ENCODE results near the gene CSTB. TPM values are rescaled to one million over a fixed set of nuclear protein-coding genes. Genes with fewer than 3 reads are reported as not detected.

CSTB gene
- total RNA-seq, 1 experiment from 2014 or later = 55.9 TPM

DNA sequence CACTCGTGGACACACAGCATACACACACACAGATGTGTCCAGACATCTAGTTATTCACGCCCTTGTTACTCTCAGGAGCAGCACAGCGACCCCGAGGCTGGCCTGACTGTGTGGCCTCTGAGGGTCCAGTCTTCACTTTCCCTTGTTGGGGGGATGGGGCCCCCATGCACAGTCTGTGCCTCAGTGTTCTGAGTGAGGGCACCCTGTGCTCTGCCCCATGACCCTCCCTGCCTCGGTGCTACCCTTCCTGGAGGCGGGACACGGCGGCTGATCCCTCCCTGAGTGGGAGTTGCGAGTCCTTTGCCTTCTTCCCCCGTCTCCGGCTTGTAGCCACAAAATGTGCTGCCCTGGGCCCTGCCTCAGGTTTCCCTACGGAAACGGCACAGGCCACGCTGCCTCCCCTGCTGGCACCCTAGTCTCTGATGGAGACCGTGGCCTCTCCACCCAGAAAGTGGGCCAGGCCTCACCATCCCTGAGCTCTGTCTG is 8.6 kb downstream of the CSTB start:
- POLR2A ChIA-PET (ENCODE audit: low non-redundant PET) = no interaction called here
- CTCF ChIA-PET = no interaction called here
- no peak for DNase-seq (ENCODE audit: low spot score)
- peaks cover 17% of the 10 kb centered on the region for H3K4me1 ChIP-seq (ENCODE audit: insufficient read depth, low read length, poor library complexity, severe bottlenecking)
- BruUV-seq (replicated peaks) = no TSS peak
- no peaks in the 10 kb centered on the region for H3K27me3 ChIP-seq (replicated peaks; ENCODE audit: insufficient read depth, low read depth, low read length, poor library complexity)
- peaks cover 6% of the 10 kb centered on the region for H3K36me3 ChIP-seq (ENCODE audit: insufficient read depth, low read length, poor library complexity, severe bottlenecking)
- H3K9me3 ChIP-seq (ENCODE audit: low read depth, low read length, poor library complexity, severe bottlenecking) = no peaks in the 10 kb centered on the region
- H3K4me3 ChIP-seq (ENCODE audit: low read depth, low read length, poor library complexity, severe bottlenecking) = no peak overlapping the region
- intact Hi-C loops (cut with micrococcal nuclease; ENCODE audit: unreplicated experiment) = no loop called here
- H3K27ac ChIP-seq (ENCODE audit: low read depth, low read length, poor library complexity, severe bottlenecking) = peak overlapping the region; percentile 53
- no peak for TF ChIP-seq EZH2 (IDR thresholded peaks at IDR 0.05; ENCODE audit: borderline replicate concordance, low read depth, low read length, poor library complexity, severe bottlenecking)
- TF ChIP-seq, protein P1, sequence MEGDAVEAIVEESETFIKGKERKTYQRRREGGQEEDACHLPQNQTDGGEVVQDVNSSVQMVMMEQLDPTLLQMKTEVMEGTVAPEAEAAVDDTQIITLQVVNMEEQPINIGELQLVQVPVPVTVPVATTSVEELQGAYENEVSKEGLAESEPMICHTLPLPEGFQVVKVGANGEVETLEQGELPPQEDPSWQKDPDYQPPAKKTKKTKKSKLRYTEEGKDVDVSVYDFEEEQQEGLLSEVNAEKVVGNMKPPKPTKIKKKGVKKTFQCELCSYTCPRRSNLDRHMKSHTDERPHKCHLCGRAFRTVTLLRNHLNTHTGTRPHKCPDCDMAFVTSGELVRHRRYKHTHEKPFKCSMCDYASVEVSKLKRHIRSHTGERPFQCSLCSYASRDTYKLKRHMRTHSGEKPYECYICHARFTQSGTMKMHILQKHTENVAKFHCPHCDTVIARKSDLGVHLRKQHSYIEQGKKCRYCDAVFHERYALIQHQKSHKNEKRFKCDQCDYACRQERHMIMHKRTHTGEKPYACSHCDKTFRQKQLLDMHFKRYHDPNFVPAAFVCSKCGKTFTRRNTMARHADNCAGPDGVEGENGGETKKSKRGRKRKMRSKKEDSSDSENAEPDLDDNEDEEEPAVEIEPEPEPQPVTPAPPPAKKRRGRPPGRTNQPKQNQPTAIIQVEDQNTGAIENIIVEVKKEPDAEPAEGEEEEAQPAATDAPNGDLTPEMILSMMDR (conservative IDR thresholded peaks at IDR 0.05; ENCODE audit: low read depth, low read length) = no peak

DNA sequence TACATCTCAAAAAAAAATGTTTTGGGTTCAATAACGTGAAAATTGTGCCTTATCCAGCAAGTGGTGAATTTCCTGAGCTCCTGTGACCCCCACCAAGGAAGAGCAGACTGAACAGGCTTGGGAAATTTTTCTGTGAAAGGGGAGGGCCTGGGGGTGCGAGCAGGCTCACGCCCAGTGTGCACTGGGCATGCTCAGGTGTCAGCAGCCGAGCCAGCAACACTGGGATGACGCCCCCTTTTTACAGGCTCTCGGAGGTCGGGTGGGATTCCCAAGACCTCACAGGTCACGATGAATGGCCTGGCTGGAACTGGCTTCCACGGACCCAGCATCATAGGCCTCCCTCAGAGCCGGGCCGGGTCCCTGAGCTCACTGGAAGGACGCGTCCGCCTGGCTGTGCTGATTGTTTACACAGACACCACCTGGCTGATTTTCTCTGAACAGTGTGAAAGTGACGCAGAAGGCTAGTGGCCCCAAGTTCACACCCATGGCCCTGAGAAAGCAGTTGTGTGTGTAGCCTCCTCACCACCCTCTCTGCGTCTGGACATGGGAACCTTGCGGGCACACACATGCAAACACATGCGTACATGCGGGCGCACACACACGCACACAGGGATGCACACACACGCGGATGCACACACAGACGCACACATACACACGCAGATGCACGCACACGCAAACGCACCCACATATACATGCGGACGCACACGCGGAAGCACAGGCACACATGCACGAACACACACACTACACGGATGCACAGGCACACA is 9.2 kb downstream of the CSTB start:
- Histone ChIP-seq H3K27ac (ENCODE audit: low read depth, low read length, poor library complexity, severe bottlenecking) (no peak overlapping the region), H3K36me3 (ENCODE audit: insufficient read depth, low read length, poor library complexity, severe bottlenecking) (peaks cover 3% of the 10 kb centered on the region), H3K27me3 (replicated peaks; ENCODE audit: insufficient read depth, low read depth, low read length, poor library complexity) (no peaks in the 10 kb centered on the region), H3K4me1 (ENCODE audit: insufficient read depth, low read length, poor library complexity, severe bottlenecking) (peaks cover 11% of the 10 kb centered on the region), H3K4me3 (ENCODE audit: low read depth, low read length, poor library complexity, severe bottlenecking) (no peak overlapping the region), H3K9me3 (ENCODE audit: low read depth, low read length, poor library complexity, severe bottlenecking) (no peaks in the 10 kb centered on the region)
- POLR2A ChIA-PET (ENCODE audit: low non-redundant PET) = no interaction called here
- intact Hi-C loops (cut with micrococcal nuclease; ENCODE audit: unreplicated experiment) = no loop called here
- DNase-seq (ENCODE audit: low spot score) = no peak
- no TSS peak for BruUV-seq (replicated peaks)
- CTCF ChIA-PET = interaction anchor here (0.6 kb wide), 1 partner anchor 38 kb away, joined by 4 read pairs; no protein-coding TSS in a partner anchor
- no peak for TF ChIP-seq EZH2 (IDR thresholded peaks at IDR 0.05; ENCODE audit: borderline replicate concordance, low read depth, low read length, poor library complexity, severe bottlenecking)
- TF ChIP-seq, protein P1 (conservative IDR thresholded peaks at IDR 0.05; ENCODE audit: low read depth, low read length) = no peak

DNA sequence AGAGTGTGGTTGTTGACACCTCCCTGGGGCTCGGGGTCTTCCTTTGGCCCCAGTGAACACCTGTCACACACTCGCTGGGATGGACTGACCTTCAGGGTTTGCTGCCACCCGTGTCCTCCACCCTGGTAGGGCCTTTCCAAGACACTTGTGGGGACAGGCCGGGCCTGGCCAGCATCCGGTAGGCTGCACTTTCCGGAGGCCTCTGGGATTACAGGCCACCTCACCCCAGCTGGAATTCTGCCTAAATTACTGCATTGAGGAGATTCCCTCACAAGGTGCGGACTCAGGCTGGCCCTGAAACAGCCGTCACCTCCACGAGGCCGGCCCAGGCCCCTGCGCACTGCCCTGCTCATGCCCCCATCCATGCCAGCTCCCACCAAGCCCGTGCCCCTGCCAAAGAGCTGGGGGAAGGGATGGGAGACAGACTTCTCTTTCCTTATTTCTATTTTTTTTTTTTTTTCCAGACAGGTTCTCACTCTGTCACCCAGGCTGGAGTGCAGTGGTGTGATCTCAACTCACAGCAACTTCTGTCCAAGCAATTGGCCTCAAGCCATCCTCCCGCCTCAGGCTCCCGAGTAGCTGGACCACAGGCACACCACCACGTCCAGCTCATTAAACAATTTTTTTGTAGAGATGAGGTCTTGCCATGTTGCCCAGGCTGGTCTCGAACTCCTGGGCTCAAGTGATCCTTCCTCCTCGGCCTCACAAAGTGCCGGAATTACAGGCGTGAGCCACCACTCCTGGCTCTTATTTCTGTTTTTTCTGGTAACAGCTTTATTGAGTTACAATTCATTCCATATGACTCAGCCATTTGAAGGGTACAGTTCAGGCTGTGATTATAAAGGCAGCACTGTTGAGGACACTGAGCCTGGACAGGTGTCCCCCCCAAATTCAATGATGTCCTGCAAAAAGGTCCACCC is 11.3 kb downstream of the CSTB start:
- TF ChIP-seq EZH2 (IDR thresholded peaks at IDR 0.05; ENCODE audit: borderline replicate concordance, low read depth, low read length, poor library complexity, severe bottlenecking) = no peak
- TF ChIP-seq, protein P1 (conservative IDR thresholded peaks at IDR 0.05; ENCODE audit: low read depth, low read length) = no peak
- POLR2A ChIA-PET (ENCODE audit: low non-redundant PET) = no interaction called here
- H3K4me3 ChIP-seq (ENCODE audit: low read depth, low read length, poor library complexity, severe bottlenecking) = no peak overlapping the region
- H3K4me1 ChIP-seq (ENCODE audit: insufficient read depth, low read length, poor library complexity, severe bottlenecking) = no peaks in the 10 kb centered on the region
- intact Hi-C loops (cut with micrococcal nuclease; ENCODE audit: unreplicated experiment) = no loop called here
- H3K36me3 ChIP-seq (ENCODE audit: insufficient read depth, low read length, poor library complexity, severe bottlenecking) = peaks cover 3% of the 10 kb centered on the region
- no peaks in the 10 kb centered on the region for H3K9me3 ChIP-seq (ENCODE audit: low read depth, low read length, poor library complexity, severe bottlenecking)
- no peaks in the 10 kb centered on the region for H3K27me3 ChIP-seq (replicated peaks; ENCODE audit: insufficient read depth, low read depth, low read length, poor library complexity)
- H3K27ac ChIP-seq (ENCODE audit: low read depth, low read length, poor library complexity, severe bottlenecking) = no peak overlapping the region
- BruUV-seq (replicated peaks) = no TSS peak
- DNase-seq (ENCODE audit: low spot score) = no peak
- CTCF ChIA-PET = no interaction called here
